Transverse colon (tissue), 4 donors: ENCODE results near the gene PLD3. TPM values are rescaled to one million over a fixed set of nuclear protein-coding genes. Genes with fewer than 3 reads are reported as not detected.

Experiments
- DNase-seq: peaks from one replicate; pipeline ENCODE4 v3.0.0-alpha.2; 2019
- H3K27ac ChIP-seq, 4 donors: fragments of 200-600 bp; sonication (generic); 2 replicates each; pipeline ENCODE4 v1.5.1; 2016 to 2018; ENCODE audit warnings: inconsistent platforms in 4 of 4
- H3K27me3 ChIP-seq: fragments of 200-600 bp; sonication (generic); 2 replicates; pipeline ENCODE4 v1.5.1; 2017; ENCODE audit warnings: inconsistent platforms
- H3K36me3 ChIP-seq, 4 donors: fragments of 200-600 bp; sonication (generic); 2 replicates each; pipeline ENCODE4 v1.5.1; 2017 to 2019; ENCODE audit warnings: inconsistent platforms in 4 of 4
- H3K4me1 ChIP-seq, 4 donors: fragments of 200-600 bp; sonication (generic); 2 replicates each; pipeline ENCODE4 v1.5.1; 2017 to 2020; ENCODE audit warnings: inconsistent platforms in 4 of 4
- H3K4me3 ChIP-seq, 4 donors: fragments of 200-600 bp; sonication (generic); 1 replicate in 1 of 4; 2 replicates in 3 of 4; pipeline versions ENCODE4 v1.5.1 to v1.6.1; 2017 to 2019; ENCODE audit warnings: inconsistent platforms in 4 of 4
- H3K9me3 ChIP-seq, 2 donors: fragments of 200-600 bp; sonication (generic); 2 replicates each; pipeline ENCODE4 v1.5.1; 2017 to 2019; ENCODE audit warnings: inconsistent platforms in 2 of 2
- CTCF ChIP-seq, 5 experiments: fragments of 200-600 bp in 3 of 5; fragments of 450-650 bp in 2 of 5; sonication (generic) in 3 of 5; IDR thresholded peaks; 1 replicate in 2 of 5; 2 replicates in 3 of 5; pipeline ENCODE4 v1.5.1; 2016 to 2017; ENCODE audit warnings: antibody characterized with exemption in 5 of 5, inconsistent platforms in 3 of 5, mild to moderate bottlenecking in 2 of 5, moderate library complexity in 1 of 5
- EP300 ChIP-seq: sonication (generic); formaldehyde crosslinking; IDR thresholded peaks from one replicate; pipeline ENCODE4 v1.6.1; 2017; ENCODE audit warnings: antibody characterized with exemption, low read depth
- POLR2A ChIP-seq: fragments of 450-650 bp; IDR thresholded peaks from one replicate; pipeline ENCODE4 v1.6.1; 2016; ENCODE audit warnings: antibody characterized with exemption, mild to moderate bottlenecking, moderate library complexity
- POLR2AphosphoS5 ChIP-seq, 3 donors: sonication (generic); formaldehyde crosslinking; IDR thresholded peaks; one replicate each; pipeline ENCODE4 v1.6.1; 2016; ENCODE audit warnings: antibody characterized with exemption in 3 of 3
- WGBS, 2 donors: methylation state at CpG; one replicate each; pipeline ENCODE4 v1.1.5; 2018; ENCODE audit warnings: low coverage in 1 of 2; 5-methylcytosine and 5-hydroxymethylcytosine counted together
- in situ Hi-C, 4 donors: fragments of 200-750 bp; cut with MboI; loops; one replicate each; pipeline versions ENCODE4 v1.15.0 to v1.15.1; 2017; ENCODE audit warnings: low sequenced_read_pairs in 3 of 4, low pct_ligation_motif_present in 1 of 4, low pct_unique_long_range_greater_than_20kb in 1 of 4
- intact Hi-C: fragments of 100-400 bp; cut with DNase I; formaldehyde crosslinking; loops from one replicate; pipeline ENCODE4 v1.15.1; 2023; ENCODE audit warnings: low total_unique reads
- total RNA-seq, 4 donors: library from RNA; depleted of rRNA; stranded (reverse); fragments of >200 nt; gene quantifications; one replicate each; pipeline ENCODE4 v1.1.0, GENCODE V29; 2016

Gene PLD3
- total RNA-seq, 4 donors from 2014 or later, result 91.6 to 322 (median 179) TPM

- Histone ChIP-seq H3K4me3 (no peak overlapping the region), H3K36me3 (peaks cover 0 to 35% (median 14%) of the 10 kb centered on the region in 4 donors), H3K27ac (no peak overlapping the region), H3K4me1 (no peaks in the 10 kb centered on the region), H3K9me3 (no peaks in the 10 kb centered on the region), H3K27me3 (no peaks in the 10 kb centered on the region)
- in situ Hi-C loops, result no loop called here
- no peak for DNase-seq
- no peak for TF ChIP-seq EP300
- TF ChIP-seq POLR2AphosphoS5 (IDR thresholded peaks at IDR 0.05), result no peak
- TF ChIP-seq POLR2A, result no peak
- no peak for TF ChIP-seq CTCF (IDR thresholded peaks at IDR 0.05)
- intact Hi-C loops, result no loop called here
These were observed 13.4 kb upstream of the PLD3 start for GRCh38 chr19:40335101-40335500.

- in situ Hi-C loops, result no loop called here
- 93% methylated on average over 15 of the region's 15 CpGs; no CpG with 5 or more reads in 1 of the 2 donors for WGBS, 2 donors
These were observed 12.5 kb upstream of the PLD3 start for GRCh38 chr19:40335855-40336600.

GRCh38 chr19:40336601-40336900, 11.9 kb upstream of the PLD3 start:
- H3K4me3 ChIP-seq, result no peak overlapping the region
- H3K36me3 ChIP-seq, result peaks cover 0 to 26% (median 12%) of the 10 kb centered on the region in 4 donors
- H3K27ac ChIP-seq, result no peak overlapping the region
- TF ChIP-seq EP300, result no peak
- no peak for TF ChIP-seq CTCF (IDR thresholded peaks at IDR 0.05)
- in situ Hi-C loops, result no loop called here
- H3K4me1 ChIP-seq, result no peaks in the 10 kb centered on the region
- intact Hi-C loops, result no loop called here
- WGBS, 2 donors, result 94% methylated on average over 2 of the region's 2 CpGs; no CpG with 5 or more reads in 1 of the 2 donors
- H3K9me3 ChIP-seq, result no peaks in the 10 kb centered on the region
- H3K27me3 ChIP-seq, result no peaks in the 10 kb centered on the region
- no peak for DNase-seq

More at GRCh38 chr19:40335855-40336600, 12.5 kb upstream of the PLD3 start:
- Histone ChIP-seq H3K4me3 (no peak overlapping the region), H3K27ac (no peak overlapping the region), H3K4me1 (no peaks in the 10 kb centered on the region), H3K27me3 (no peaks in the 10 kb centered on the region), H3K36me3 (peaks cover 0 to 31% (median 14%) of the 10 kb centered on the region in 4 donors), H3K9me3 (no peaks in the 10 kb centered on the region)
- TF ChIP-seq EP300 (no peak), POLR2AphosphoS5 (IDR thresholded peaks at IDR 0.05) (no peak), CTCF (IDR thresholded peaks at IDR 0.05) (no peak), POLR2A (no peak)
- DNase-seq, result no peak
- intact Hi-C loops, result no loop called here

- TF ChIP-seq POLR2AphosphoS5 (IDR thresholded peaks at IDR 0.05), result no peak
- in situ Hi-C loops, result no loop called here
- WGBS, 2 donors, result 89 to 100% methylated on average over 1 to 2 of the region's 2 CpGs
These were observed 11.4 kb upstream of the PLD3 start for GRCh38 chr19:40337107-40337506.

GRCh38 chr19:40337594-40337993, 10.9 kb upstream of the PLD3 start:
- H3K9me3 ChIP-seq, result no peaks in the 10 kb centered on the region
- in situ Hi-C loops (no loop called here), intact Hi-C loops (no loop called here)
- H3K36me3 ChIP-seq, result peaks cover 0 to 16% (median 8%) of the 10 kb centered on the region in 4 donors
- no peak overlapping the region for H3K27ac ChIP-seq
- TF ChIP-seq EP300, result no peak
- TF ChIP-seq CTCF (IDR thresholded peaks at IDR 0.05), result no peak
- no peak for TF ChIP-seq POLR2AphosphoS5 (IDR thresholded peaks at IDR 0.05)
- no peak for TF ChIP-seq POLR2A
- H3K27me3 ChIP-seq, result no peaks in the 10 kb centered on the region
- H3K4me1 ChIP-seq, result no peaks in the 10 kb centered on the region
- H3K4me3 ChIP-seq, result no peak overlapping the region
- WGBS, 2 donors, result 91% methylated on average over 5 of the region's 5 CpGs; no CpG with 5 or more reads in 1 of the 2 donors
- DNase-seq, result no peak

More at GRCh38 chr19:40337107-40337506, 11.4 kb upstream of the PLD3 start:
- Histone ChIP-seq H3K27me3 (no peaks in the 10 kb centered on the region), H3K4me3 (no peak overlapping the region), H3K4me1 (no peaks in the 10 kb centered on the region), H3K36me3 (peaks cover 0 to 21% (median 9%) of the 10 kb centered on the region in 4 donors), H3K9me3 (no peaks in the 10 kb centered on the region), H3K27ac (no peak overlapping the region)
- no peak for DNase-seq
- intact Hi-C loops, result no loop called here
